GM11168 (cell line): ENCODE data around the gene MPZ.
"Not testable (repeated sequence)": the region's sequence is repeated elsewhere in the genome, so short reads cannot be mapped to it uniquely, and the experiment has no call there.

Source experiments
- in situ Hi-C: fragments of 300-500 bp; cut with MboI; formaldehyde crosslinking; loops from one replicate; pipeline ENCODE4 v1.12.0; 2022; ENCODE audit warnings: low sequenced_read_pairs; ENCODE audit not compliant: unreplicated experiment

MPZ gene

DNA sequence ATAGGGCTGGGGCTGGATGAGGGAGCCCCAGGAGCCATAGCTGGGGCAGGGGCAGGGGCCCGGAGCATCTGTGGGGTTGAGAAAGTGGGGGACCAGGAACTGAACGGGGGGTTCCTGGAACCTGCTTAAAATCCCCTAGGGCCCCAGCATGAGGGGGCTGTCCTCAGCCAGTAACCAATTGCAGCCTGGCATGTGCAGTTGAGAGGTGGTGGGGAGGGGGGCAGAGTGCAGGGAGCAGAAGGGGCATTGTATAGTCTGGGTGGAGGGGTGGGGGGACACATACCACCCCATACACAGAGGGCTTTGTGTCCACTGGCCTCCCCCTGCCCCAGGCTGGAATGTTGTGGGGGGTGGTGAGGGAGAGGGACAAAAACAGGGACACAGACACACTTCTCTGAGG lies at the start of gene MPZ:
Gene MPZ, minus strand, starts transcription at position 101 of the 400 bp plus-strand sequence. Its CDS starts 63 bp downstream, at position 38.
- in situ Hi-C loops: no loop called here

DNA sequence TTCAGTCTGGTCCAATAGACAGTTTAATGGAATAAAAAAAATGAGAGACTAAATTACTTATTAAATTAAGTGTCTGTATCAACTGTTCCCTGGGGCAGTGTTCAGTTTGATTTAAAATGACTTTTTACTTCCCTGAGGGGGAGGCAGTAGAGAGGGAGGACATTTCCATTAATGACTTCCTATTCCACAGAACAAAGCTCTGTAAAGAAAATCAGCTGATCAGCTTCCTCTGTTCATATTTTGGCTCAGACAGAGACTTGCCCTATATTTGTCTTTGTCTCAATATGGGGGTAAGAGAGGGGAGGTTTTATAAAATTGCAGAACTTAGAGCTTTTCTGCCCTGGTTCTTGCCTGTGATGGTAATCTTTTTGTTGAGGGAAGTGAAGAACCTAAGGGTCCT lies 49.5 kb upstream of the MPZ start:
- in situ Hi-C loops: no loop called here

DNA sequence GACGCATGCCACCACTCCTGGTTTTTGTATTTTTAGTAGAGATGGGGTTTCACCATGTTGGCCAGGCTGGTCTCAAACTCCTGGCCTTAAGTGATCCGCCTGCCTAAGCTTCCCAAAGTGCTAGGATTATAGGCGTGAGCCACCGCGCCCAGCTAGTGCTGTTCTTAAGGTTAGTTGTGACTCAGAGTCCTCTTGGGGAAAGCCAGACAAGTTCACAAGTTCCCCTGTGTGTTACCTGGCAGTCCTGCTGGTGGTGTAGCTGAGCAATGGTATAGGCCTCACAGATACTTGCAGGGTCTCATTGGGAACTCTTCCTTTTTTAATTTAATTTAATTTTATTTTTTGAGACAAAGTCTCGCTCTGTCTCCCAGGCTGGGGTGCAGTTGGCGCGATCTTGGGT lies 47.3 kb upstream of the MPZ start:
- in situ Hi-C loops: no loop called here

- in situ Hi-C loops: no loop called here
Observed at GRCh38 chr1:161351482-161351881, 41.7 kb upstream of the MPZ start.

GRCh38 chr1:161350671-161351070 lies 40.9 kb upstream of the MPZ start:
- in situ Hi-C loops: no loop called here

GRCh38 chr1:161342821-161343220 lies 33.1 kb upstream of the MPZ start:
- in situ Hi-C loops: no loop called here

- in situ Hi-C loops: no loop called here
Observed at GRCh38 chr1:161342177-161342576, 32.4 kb upstream of the MPZ start.

DNA sequence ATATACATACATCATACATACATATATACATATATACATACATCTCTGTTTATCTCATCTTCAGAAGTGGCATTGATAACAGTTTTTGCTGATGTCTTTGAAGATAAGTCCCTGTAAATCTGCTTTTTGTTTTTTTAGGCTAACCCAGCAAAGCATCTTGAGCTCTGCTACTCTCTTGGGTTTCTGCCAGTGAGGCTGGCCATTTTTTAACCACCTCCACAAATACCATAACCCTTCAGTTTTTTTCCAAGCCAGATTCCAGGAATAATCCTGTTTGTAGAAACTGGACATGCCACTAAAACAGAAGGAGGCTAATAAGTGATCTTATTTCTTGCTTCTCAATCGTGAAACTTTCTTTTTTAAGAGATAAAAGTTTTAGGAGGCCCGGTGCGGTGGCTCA lies 26.0 kb upstream of the MPZ start:
- in situ Hi-C loops: no loop called here

DNA sequence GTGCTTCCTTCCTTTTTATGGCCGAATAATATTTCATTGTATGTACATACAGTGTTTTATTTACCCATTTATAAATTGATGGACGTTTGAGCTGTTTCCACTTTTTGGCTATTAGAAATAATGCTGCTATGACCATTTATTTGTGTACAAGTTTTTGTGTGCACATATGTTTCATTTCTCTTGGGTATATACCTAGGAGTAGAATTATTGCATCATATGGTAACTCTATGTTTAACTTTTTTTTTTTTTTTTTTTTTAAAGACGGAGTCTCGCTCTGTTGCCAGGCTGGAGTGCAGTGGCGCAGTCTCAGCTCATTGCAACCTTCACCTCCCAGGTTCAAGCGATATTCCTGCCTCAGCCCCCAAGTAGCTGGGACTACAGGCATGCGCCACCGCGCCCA lies 23.4 kb upstream of the MPZ start:
- in situ Hi-C loops: no loop called here

- in situ Hi-C loops: no loop called here
Observed at GRCh38 chr1:161330346-161330745, 20.6 kb upstream of the MPZ start.

GRCh38 chr1:161324020-161324419 lies 14.3 kb upstream of the MPZ start:
- in situ Hi-C loops: no loop called here

GRCh38 chr1:161315841-161316674 lies 6.3 kb upstream of the MPZ start:
- in situ Hi-C loops: not testable (repeated sequence)

GRCh38 chr1:161314201-161314981 lies 4.6 kb upstream of the MPZ start, which contains the start of gene SDHC:
TSS of gene SDHC (plus strand) at chr1:161314381. CDS start at chr1:161314406, 25 bp downstream.
- in situ Hi-C loops: no loop called here

DNA sequence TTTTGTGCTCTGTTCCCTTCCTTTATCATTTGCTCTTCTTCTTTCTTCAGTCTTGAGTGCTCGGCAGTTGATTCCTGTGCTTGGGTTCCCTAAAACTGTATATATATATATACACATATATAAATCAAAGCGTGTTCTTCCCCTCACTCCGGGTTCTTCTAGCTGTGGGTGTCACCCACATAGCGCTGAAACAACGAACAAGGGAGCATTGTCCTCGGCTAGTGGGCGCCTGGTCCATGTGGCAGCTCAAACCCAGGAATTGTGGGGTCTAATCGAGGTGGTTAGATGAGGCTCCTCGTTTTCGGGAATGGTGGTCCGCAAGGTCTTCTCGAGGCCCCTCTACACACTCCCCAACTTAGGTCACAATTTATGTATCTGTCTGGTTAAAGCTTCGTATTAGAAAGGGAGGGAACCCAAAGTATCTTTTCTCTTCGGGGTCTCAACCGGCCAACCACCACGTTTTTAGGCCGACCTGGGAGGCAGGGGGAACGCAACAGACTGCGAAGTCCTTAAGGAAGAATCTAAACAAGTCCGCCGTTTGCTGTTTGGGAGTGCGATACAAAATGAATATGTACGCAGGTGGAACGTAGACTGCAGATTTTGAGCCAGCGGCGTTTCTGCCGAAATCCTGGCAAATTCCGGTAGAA lies 3.9 kb upstream of the MPZ start:
- in situ Hi-C loops: no loop called here

GRCh38 chr1:161311595-161312181 lies 1.9 kb upstream of the MPZ start:
- in situ Hi-C loops: no loop called here

DNA sequence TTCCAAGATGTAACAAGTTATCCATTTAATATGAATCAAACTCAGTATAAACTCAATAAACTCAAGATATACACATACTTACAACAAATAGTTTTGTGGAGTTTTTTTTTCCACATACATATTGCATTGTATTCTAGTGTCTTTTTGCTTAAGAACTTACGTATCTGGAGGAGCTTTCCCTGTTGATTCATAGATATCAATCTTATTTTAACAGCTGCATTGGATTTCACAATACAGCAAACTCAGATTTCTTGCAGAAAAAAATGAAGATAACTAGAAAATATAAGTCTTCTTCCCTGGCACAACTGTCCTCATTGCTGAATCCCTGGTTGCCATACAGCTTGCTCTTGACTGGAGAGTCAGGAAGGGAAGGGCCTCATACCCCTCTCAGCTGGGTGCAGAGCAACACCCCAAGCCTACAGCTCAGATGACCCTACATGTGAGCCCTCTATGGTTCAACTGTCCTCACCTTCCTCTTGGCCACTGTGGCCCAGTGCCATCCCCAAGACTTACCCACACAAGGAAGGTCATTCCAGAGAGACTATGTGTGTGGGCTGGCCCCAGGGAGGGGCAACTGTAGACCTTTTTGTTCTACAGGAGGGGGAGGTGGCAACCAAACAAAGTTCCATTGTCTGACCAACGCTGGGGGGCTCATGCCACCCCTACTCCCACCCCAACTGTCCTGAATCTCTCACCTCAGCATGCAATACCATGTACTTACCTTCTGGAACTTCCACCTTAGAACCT lies 1.7 kb downstream of the MPZ start:
- in situ Hi-C loops: no loop called here

DNA sequence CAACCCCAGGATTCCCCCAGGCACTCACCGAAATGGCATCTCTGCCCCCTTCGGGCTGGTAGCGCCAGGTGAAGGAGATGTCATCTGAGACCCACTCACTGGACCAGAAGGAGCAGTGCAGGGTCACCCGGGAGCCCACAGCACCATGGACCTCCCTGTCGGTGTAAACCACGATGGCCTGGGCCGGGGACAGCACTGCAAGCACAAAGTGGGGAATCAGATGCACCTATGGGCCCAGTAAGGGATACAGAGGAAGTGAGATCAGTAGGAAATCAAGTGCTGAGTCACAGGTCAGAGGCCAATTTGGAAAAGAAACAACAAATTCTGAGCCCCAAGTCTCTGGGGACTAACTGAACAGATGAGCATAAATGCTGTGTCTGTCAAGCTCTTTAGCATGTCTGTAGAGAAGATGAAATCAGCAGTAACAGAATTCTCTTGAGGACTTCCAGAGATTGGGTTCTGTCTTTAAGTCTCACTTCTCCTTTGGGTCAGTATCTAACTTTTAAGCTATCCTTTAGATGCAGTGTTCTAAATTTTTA lies 2.5 kb downstream of the MPZ start:
- in situ Hi-C loops: no loop called here

GRCh38 chr1:161305867-161306519 lies 3.8 kb downstream of the MPZ start:
- in situ Hi-C loops: no loop called here
